Esophagus muscularis mucosa (tissue), 4 donors: Measurements from ENCODE around the gene P4HTM. TPM values are rescaled to one million over a fixed set of nuclear protein-coding genes. Genes with fewer than 3 reads are reported as not detected.

Source experiments
- DNase-seq: peaks from one replicate; pipeline ENCODE4 v3.0.0-alpha.2; 2017; ENCODE audit errors: extremely low spot score
- H3K27ac ChIP-seq, 4 donors: fragments of 200-600 bp; sonication (generic); replicated peaks in 1 of 4; 1 replicate in 3 of 4; 2 replicates in 1 of 4; pipeline ENCODE4 v1.5.1; 2016 to 2019; ENCODE audit warnings: mild to moderate bottlenecking in 1 of 4
- H3K27me3 ChIP-seq, 4 donors: fragments of 200-600 bp; sonication (generic); one replicate each; pipeline versions ENCODE4 v1.5.1 to v1.6.0; 2016 to 2019
- H3K36me3 ChIP-seq, 4 donors: fragments of 200-600 bp; sonication (generic); one replicate each; pipeline ENCODE4 v1.5.1; 2016 to 2019
- H3K4me1 ChIP-seq, 4 donors: fragments of 200-600 bp; sonication (generic); one replicate each; pipeline ENCODE4 v1.5.1; 2016 to 2019
- H3K4me3 ChIP-seq, 4 donors: fragments of 200-600 bp; sonication (generic); 1 replicate in 2 of 4; 2 replicates in 2 of 4; pipeline ENCODE4 v1.5.1; 2016 to 2019; ENCODE audit warnings: mild to moderate bottlenecking in 4 of 4, moderate library complexity in 1 of 4
- H3K9me3 ChIP-seq, 4 donors: fragments of 200-600 bp; sonication (generic); 1 replicate in 3 of 4; 2 replicates in 1 of 4; pipeline ENCODE4 v1.5.1; 2016 to 2019
- CTCF ChIP-seq, 3 experiments: fragments of 200-600 bp in 2 of 3; fragments of 450-650 bp in 1 of 3; sonication (generic) in 2 of 3; IDR thresholded peaks; one replicate each; pipeline ENCODE4 v1.5.1; 2017 to 2019; ENCODE audit warnings: antibody characterized with exemption in 3 of 3, mild to moderate bottlenecking in 2 of 3, moderate library complexity in 1 of 3
- EP300 ChIP-seq: sonication (generic); formaldehyde crosslinking; IDR thresholded peaks from one replicate; pipeline ENCODE4 v1.6.1; 2017; ENCODE audit warnings: antibody characterized with exemption
- POLR2A ChIP-seq: fragments of 450-650 bp; IDR thresholded peaks from one replicate; pipeline ENCODE4 v1.6.1; 2017; ENCODE audit warnings: antibody characterized with exemption, moderate library complexity, mild to moderate bottlenecking, low read depth
- POLR2AphosphoS5 ChIP-seq, 2 donors: sonication (generic); formaldehyde crosslinking; IDR thresholded peaks; one replicate each; pipeline ENCODE4 v1.6.1; 2017; ENCODE audit warnings: antibody characterized with exemption in 2 of 2
- WGBS: methylation state at CpG from one replicate; pipeline ENCODE4 v1.1.5; 2018; 5-methylcytosine and 5-hydroxymethylcytosine counted together
- intact Hi-C: fragments of 100-400 bp; cut with DNase I; formaldehyde crosslinking; loops from one replicate; pipeline ENCODE4 v1.15.1; 2023
- total RNA-seq, 4 donors: library from RNA; depleted of rRNA; stranded (reverse); fragments of >200 nt; gene quantifications; one replicate each; pipeline versions ENCODE4 v1.1.0 to v1.2.1, GENCODE V29; 2016

Gene P4HTM
- total RNA-seq: 10 to 100 TPM; 25.3 to 46.4 (median 35.2) TPM

DNA sequence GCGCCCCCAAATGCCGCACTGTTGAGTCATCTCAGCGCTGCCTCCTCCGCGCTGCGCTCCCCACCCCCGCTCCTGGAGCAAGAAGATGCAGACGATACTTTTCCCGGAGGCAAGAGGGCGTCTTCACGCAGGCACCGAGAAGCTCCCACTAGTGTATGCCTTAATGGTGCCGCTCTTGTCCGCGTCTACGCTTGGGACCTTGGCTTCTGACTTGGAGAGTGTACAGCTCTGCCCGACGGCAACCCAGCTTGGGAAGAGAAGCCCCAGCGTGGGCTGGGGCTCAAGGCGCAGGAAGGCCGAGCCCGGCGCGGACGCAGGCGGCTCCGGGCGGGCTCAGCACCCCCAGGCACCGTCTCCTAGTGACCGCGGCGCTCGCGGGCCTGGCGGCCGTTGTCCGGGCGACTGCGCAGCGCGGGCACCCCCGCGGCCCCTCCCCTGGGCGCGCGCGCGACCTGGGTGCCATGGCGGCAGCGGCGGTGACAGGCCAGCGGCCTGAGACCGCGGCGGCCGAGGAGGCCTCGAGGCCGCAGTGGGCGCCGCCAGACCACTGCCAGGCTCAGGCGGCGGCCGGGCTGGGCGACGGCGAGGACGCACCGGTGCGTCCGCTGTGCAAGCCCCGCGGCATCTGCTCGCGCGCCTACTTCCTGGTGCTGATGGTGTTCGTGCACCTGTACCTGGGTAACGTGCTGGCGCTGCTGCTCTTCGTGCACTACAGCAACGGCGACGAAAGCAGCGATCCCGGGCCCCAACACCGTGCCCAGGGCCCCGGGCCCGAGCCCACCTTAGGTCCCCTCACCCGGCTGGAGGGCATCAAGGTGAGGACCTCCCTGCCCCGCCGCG is at the start of gene P4HTM:
Gene P4HTM (plus strand): TSS at position 446 of the 840 bp plus-strand sequence. CDS start 16 bp downstream, at position 462.
- H3K27me3 ChIP-seq: no peaks in the 10 kb centered on the region
- peak within 1 kb of the TSS; percentile 94 to 97 (median 94) for H3K27ac ChIP-seq
- H3K4me3 ChIP-seq: peak within 1 kb of the TSS; percentile 85 to 98 (median 95)
- WGBS: 0% methylated on average over 9 of the region's 91 CpGs
- H3K9me3 ChIP-seq: no peaks in the 10 kb centered on the region
- DNase-seq: peak; percentile 95
- intact Hi-C loops: loop anchor here (2.0 kb wide), 1 partner anchor 15 kb away; no protein-coding TSS in a partner anchor
- peaks cover 0 to 32% (median 28%) of the 10 kb centered on the region in 4 donors for H3K36me3 ChIP-seq
- peaks cover 29 to 44% (median 41%) of the 10 kb centered on the region in 4 donors for H3K4me1 ChIP-seq
- TF ChIP-seq POLR2A (no peak), POLR2AphosphoS5 (IDR thresholded peaks at IDR 0.05) (peak; percentile 91 to 94), CTCF (IDR thresholded peaks at IDR 0.05) (peak; percentile 40 to 49 (median 48)), EP300 (no peak)

- Histone ChIP-seq H3K36me3 (peaks cover 0 to 29% (median 3%) of the 10 kb centered on the region in 4 donors), H3K4me1 (peaks cover 7 to 17% (median 12%) of the 10 kb centered on the region in 4 donors), H3K9me3 (no peaks in the 10 kb centered on the region), H3K4me3 (no peak overlapping the region), H3K27me3 (no peaks in the 10 kb centered on the region), H3K27ac (no peak overlapping the region)
- intact Hi-C loops: no loop called here
- no peak for DNase-seq
- TF ChIP-seq POLR2A: no peak
- WGBS: 93% methylated on average over 2 of the region's 2 CpGs
These were observed 44.6 kb upstream of the P4HTM start for GRCh38 chr3:48945432-48945831.

DNA sequence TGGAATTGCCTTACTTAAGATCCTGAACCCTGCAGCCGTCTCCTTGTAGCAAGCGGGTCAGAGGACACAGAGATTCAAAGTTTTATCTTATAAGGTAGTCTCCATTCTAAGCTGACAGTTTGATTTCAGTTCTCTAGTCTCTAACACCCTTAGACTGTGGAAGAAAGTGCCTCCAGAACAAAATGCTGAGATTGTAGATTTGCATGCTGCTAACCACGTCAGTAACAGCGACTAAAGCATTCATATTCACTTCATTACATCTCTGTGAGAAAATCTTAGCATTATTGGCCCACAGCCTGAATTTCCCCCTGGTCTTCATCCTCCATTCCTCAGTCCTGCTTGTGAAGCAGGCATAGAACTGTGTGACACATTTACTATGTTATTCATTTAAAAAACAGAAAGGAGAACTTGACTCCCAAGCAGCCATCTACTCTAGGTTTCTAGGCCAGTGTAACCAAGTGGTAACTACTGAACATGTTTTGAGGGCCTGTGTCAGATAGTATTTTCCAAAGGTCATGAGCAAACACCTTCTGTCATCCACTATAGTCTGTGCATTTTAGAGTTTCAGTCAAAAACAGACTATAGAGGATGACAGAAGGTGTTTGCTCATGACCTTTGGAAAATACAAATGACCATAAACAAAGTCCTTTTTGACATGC is 44.0 kb upstream of the P4HTM start:
- no peak for DNase-seq
- H3K4me1 ChIP-seq: peaks cover 8 to 18% (median 12%) of the 10 kb centered on the region in 4 donors
- H3K36me3 ChIP-seq: peaks cover 0 to 29% (median 3%) of the 10 kb centered on the region in 4 donors
- H3K9me3 ChIP-seq: no peaks in the 10 kb centered on the region
- 85% methylated on average over 4 of the region's 4 CpGs for WGBS
- intact Hi-C loops: no loop called here
- no peaks in the 10 kb centered on the region for H3K27me3 ChIP-seq
- TF ChIP-seq POLR2AphosphoS5 (IDR thresholded peaks at IDR 0.05): no peak
- no peak for TF ChIP-seq EP300
- H3K4me3 ChIP-seq: no peak overlapping the region
- H3K27ac ChIP-seq: no peak overlapping the region

GRCh38 chr3:48949376-48949717 is 40.7 kb upstream of the P4HTM start:
- peak overlapping the region in 3 of 4 donors; percentile 9 to 65 (median 57) for H3K27ac ChIP-seq

DNA sequence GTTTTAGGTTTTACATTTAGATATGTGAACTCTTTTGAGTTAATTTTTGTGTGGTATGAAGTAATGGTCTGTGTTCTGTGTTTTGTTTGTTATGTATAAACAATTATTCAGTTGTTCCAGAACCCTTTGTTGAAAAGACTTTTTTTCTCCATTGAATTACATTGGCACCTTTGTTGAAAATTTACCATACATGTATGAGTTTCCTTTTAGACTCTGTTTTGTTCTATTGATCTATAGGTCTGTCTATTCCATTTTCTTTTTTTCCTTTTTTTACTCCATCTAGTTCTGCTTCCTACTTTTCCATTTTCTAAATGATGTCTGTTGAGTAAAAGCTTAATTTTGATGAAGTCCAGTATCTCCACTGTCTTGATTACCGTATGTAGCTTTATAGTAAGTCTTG is 40.0 kb upstream of the P4HTM start:
- peak overlapping the region in 1 of 4 donors; percentile 65 for H3K27ac ChIP-seq
- TF ChIP-seq POLR2A (no peak), CTCF (IDR thresholded peaks at IDR 0.05) (no peak), POLR2AphosphoS5 (IDR thresholded peaks at IDR 0.05) (no peak), EP300 (no peak)
- no peak for DNase-seq
- no peak overlapping the region for H3K4me3 ChIP-seq
- intact Hi-C loops: no loop called here
- WGBS: 83% methylated on average over 1 of the region's 1 CpG
- peaks cover 8 to 24% (median 14%) of the 10 kb centered on the region in 4 donors for H3K4me1 ChIP-seq
- peaks cover 7 to 31% (median 15%) of the 10 kb centered on the region in 4 donors for H3K36me3 ChIP-seq
- H3K27me3 ChIP-seq: no peaks in the 10 kb centered on the region
- H3K9me3 ChIP-seq: no peaks in the 10 kb centered on the region

More at GRCh38 chr3:48949376-48949717, 40.7 kb upstream of the P4HTM start:
- TF ChIP-seq CTCF (IDR thresholded peaks at IDR 0.05) (no peak), EP300 (no peak), POLR2A (no peak), POLR2AphosphoS5 (IDR thresholded peaks at IDR 0.05) (no peak)
- intact Hi-C loops: no loop called here
- peaks cover 7 to 33% (median 12%) of the 10 kb centered on the region in 4 donors for H3K36me3 ChIP-seq
- no peaks in the 10 kb centered on the region for H3K27me3 ChIP-seq
- H3K4me3 ChIP-seq: peak overlapping the region in 2 of 4 donors; percentile 6 to 22
- DNase-seq: no peak
- no peaks in the 10 kb centered on the region for H3K9me3 ChIP-seq
- H3K4me1 ChIP-seq: peaks cover 8 to 24% (median 15%) of the 10 kb centered on the region in 4 donors
- WGBS: 49% methylated on average over 2 of the region's 2 CpGs
